Uterus (tissue), 2 donors: ENCODE measurements around the gene HMCN1.

Experiments
- POLR2A ChIP-seq, 2 donors: fragments of 450-650 bp; IDR thresholded peaks; one replicate each; pipeline ENCODE4 v1.6.1; 2016; ENCODE audit warnings: antibody characterized with exemption in 2 of 2, mild to moderate bottlenecking in 1 of 2, moderate library complexity in 1 of 2
- TF ChIP-seq, protein P1 (sequence below), 4 experiments: fragments of 200-600 bp in 2 of 4; fragments of 450-650 bp in 2 of 4; sonication (generic) in 2 of 4; IDR thresholded peaks; one replicate each; pipeline ENCODE4 v1.5.1; 2016 to 2019; ENCODE audit warnings: antibody characterized with exemption in 4 of 4, mild to moderate bottlenecking in 2 of 4, moderate library complexity in 1 of 4

DNA sequence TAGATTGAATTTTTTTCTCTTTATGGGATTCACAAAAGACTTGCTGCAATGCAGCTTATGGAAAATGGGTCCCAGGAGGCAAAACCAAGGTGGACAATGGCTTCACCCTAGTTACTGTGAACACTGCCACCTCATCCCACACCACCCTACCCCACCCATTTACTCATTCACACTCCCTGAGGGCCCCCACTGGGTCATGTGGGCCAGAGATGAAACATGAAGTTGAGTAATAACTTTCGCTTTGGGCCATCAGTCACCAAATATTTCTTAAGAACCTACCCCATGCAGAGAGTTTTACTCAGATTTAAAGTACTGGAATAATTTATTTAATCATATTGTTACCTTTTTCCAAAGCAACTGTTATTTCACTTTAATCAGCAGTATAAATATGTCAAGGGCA is 449.0 kb downstream of the HMCN1 start:
- TF ChIP-seq, protein P1, sequence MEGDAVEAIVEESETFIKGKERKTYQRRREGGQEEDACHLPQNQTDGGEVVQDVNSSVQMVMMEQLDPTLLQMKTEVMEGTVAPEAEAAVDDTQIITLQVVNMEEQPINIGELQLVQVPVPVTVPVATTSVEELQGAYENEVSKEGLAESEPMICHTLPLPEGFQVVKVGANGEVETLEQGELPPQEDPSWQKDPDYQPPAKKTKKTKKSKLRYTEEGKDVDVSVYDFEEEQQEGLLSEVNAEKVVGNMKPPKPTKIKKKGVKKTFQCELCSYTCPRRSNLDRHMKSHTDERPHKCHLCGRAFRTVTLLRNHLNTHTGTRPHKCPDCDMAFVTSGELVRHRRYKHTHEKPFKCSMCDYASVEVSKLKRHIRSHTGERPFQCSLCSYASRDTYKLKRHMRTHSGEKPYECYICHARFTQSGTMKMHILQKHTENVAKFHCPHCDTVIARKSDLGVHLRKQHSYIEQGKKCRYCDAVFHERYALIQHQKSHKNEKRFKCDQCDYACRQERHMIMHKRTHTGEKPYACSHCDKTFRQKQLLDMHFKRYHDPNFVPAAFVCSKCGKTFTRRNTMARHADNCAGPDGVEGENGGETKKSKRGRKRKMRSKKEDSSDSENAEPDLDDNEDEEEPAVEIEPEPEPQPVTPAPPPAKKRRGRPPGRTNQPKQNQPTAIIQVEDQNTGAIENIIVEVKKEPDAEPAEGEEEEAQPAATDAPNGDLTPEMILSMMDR (IDR thresholded peaks at IDR 0.05), result no peak
- TF ChIP-seq POLR2A (IDR thresholded peaks at IDR 0.05), result no peak
